ENCODE results near the gene TGFBR3L.

Gene TGFBR3L

DNA sequence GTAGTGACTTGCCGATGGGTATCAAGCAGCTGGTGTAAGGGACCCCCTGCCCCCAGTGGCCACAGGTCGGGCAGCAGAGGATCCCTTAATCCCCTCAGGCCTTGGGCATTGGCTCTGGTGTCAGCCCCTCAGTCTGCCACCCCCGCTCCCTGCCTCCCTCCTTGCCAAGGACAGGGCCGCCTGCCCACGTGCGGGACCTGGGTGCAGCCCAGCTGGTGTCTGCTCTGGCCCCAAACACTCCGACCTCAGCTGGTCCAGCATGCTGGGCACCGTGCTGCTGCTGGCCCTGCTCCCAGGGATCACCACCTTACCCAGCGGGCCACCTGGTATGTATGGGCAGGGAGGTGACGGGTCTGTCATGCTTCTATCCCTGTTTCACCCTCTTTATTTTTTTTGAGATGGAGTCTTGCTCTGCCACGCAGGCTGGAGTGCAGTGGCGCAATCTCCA lies at the start of gene TGFBR3L:
Gene TGFBR3L (plus strand): TSS at position 233 of the 448 bp plus-strand sequence.
- no peak for DNase-seq (ENCODE audit: low spot score)

DNA sequence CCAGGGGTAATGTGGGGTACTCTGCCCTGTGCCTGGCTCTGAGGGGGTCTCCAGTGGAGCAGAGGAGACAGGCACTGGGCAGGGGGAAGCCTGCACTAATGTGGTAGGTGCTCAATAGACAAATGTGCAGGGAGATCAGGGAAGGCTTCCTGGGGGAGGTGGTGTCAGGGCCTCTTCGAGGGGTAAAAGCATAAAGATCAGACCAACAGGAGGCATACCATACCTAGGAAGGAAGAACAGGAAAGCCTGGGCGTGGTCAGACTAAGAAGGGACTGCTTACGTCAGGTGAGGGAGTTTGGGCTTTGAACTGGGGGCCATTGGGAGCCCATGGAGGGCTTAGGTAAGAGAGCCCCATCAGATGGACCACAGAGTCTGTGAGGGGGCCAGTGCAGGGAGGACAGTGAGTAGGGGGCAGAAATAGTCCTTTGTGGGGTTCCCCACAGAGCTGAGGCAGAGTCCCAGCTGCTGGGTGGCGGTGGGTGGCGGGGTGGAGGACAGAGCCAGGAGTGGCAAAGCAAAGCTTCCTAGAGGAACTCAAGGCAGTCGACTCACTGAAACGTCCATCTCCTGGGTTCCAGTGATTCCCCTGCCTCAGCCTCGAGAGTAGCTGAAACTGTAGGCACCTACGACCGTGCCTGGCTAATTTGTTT lies 49.2 kb upstream of the TGFBR3L start:
- DNase-seq (ENCODE audit: low spot score), result no peak

DNA sequence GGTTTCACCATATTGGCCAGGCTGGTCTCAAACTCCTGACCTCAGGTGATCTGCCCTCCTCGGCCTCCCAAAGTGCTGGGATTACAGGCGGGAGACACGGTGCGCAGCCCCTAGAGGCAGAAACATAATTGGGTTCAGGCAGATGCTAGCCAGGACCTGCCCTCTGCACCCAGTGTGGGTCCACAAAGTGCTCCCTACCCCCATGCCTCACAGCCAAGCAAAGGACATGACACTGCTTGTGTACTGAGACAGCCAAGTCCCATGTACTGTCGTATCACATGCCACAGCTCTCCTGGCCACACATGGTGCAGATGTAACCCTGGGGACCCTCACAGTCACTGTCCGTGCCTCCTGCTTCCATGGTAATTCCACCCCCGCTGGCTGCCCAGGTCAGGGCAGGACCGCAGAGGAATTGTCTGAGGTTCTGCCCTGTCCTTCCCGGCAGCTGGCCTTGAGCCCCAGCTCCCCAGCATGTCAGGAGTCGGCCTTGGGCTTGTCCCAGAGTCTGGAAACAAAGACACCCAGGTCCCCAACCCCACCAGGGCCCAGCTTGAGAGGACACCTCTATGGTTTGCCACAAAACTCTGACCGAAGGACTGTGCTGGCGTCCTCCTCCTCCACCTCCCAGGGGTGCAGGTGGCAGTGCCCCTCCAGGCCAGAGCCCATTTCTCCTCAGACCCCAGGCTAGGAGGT lies 48.1 kb upstream of the TGFBR3L start:
- no peak for DNase-seq (ENCODE audit: low spot score)

DNA sequence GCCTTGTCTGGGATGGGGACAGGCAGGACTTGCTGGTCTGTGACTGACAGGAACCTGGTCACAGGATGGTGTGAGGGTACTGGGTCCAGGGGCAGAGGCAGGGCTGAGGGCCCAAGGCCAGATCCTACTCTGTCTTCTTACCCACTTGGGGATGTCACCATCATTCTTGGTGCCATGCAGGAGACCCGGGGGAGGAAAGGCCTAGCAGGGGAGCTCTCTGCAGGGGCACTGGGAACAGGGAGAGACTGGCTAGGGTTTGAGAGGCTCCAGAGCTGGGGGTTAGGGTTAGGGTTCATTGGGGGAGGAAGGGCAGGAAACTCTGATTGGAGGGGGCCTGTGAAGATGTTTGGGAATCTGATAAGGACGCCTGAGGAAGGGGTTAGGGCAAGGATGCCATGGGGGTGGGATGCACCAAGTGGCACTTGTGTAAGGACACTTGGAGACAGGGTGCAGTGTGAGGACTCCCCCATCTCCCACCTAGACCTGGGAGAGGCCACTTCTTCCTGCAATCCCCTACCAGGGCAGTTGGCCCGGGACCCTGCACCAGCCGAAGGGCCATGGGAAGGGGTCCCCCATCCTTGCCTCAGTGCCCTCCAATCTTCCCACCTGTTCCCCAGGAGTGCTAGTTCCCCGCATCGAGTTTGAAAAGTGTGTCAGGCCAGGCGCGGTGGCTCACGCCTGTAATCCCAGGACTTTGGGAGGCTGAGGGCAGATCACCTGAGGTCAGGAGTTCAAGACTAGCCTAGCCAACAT lies 47.4 kb upstream of the TGFBR3L start:
- no peak for DNase-seq (ENCODE audit: low spot score)

DNA sequence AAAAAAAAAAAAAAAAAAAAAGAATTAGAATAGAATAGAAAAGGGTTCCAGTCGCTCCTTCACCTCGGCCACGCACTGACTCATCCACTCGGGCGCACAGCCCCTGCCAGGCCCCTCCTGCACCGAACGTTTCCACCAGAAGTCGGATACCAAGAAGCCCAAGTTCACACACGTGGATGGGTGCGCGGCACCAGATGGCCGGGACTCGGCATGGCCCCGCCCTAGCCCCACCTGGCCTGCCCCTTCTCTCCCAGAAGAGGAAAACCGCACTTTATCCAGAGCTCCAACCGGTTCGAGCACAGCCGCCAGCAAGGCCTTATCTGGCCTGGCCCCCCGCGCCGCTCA lies 46.3 kb upstream of the TGFBR3L start:
- DNase-seq (ENCODE audit: low spot score), result no peak

DNA sequence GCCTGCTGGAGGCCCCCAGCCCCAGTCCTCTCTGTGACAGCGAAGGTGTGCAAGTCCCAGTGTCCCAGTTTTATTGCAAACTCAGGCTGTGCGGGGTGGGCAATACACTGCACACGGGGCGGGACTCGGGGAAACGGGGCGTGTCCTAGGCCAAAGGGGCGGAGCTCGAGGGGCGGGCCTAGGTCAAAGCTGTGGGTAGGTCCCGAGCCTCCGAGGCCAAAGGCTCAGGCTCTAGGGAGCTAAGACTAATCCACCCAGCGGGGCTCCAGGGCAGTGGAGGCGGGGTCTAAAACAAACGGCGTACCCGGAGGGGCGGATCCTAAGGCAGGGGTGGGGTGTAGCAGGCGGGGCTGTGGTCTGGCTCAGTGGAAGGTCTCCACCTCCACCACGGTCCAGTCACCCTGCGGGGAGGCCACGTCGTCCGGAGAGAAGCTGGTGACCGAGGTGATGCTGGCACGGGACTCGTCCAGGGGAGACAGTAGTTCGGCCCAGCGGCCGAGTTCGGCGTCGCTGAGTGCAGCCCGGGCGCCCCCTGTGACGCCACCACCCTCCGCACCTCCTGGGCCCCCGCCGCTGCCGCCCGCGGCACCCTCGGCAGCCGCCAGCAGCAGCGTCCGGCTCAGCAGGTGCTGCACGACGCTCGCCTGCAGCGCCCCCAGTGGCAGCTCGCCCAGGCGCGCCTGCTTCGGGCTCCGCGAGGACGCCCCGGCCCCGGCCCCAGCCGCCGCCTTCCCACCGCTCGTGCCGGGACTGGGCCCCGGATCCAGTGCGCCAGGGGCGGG lies 45.8 kb upstream of the TGFBR3L start:
- DNase-seq (ENCODE audit: low spot score), result peak; percentile 94

DNA sequence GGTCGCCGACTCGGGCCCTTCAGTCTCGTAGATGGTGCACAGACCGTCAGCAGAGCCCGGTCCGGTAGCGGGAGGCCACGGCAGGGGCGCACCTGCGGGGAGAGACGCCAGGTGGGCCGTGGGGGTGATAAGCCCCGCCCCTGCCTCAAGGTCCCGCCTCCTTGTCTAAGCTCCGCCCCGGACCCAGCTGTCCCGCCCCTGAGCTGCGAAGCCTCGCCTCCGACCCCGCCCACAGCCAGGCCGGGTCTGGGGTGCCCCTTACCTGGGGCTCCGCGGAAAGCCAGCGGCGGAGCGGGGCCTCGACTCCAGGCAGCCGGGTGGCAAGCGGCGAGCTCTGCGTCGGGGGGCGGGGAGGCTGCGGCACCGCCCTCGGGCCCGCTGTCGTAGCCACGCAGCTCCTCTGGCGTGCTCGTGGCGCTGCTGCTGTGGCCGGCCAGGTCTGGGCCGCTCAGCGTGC lies 45.1 kb upstream of the TGFBR3L start:
- DNase-seq (ENCODE audit: low spot score), result peak; percentile 91

DNA sequence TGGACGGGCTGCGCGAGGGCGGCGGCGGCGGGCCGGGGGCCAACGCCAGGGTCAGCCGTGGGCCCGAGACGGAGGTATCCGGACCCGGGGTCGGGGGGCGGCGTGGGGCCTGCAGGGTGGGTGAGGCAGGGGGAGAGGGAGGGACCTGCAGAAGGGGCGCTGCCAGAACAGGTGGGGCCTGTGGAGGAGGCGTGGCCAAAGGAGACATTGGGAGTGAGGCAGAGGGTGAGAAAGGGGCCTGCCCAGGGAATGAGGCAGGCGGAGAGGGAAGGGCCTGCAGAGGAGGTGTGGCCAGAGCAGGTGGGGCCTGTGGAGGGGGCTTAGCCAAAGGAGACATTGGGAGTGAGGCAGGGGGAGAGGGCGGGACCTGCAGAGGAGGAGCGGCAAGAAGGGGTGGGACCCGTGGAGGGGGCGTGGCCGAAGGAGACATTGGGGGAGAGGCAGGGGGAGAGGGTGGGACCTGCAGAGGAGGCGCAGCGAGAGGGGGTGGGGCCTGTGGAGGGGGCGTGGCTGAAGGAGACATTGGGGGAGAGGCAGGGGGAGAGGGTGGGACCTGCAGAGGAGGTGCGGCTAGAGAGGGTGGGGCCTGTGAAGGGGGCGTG lies 44.6 kb upstream of the TGFBR3L start:
- DNase-seq (ENCODE audit: low spot score), result peak; percentile 90

DNA sequence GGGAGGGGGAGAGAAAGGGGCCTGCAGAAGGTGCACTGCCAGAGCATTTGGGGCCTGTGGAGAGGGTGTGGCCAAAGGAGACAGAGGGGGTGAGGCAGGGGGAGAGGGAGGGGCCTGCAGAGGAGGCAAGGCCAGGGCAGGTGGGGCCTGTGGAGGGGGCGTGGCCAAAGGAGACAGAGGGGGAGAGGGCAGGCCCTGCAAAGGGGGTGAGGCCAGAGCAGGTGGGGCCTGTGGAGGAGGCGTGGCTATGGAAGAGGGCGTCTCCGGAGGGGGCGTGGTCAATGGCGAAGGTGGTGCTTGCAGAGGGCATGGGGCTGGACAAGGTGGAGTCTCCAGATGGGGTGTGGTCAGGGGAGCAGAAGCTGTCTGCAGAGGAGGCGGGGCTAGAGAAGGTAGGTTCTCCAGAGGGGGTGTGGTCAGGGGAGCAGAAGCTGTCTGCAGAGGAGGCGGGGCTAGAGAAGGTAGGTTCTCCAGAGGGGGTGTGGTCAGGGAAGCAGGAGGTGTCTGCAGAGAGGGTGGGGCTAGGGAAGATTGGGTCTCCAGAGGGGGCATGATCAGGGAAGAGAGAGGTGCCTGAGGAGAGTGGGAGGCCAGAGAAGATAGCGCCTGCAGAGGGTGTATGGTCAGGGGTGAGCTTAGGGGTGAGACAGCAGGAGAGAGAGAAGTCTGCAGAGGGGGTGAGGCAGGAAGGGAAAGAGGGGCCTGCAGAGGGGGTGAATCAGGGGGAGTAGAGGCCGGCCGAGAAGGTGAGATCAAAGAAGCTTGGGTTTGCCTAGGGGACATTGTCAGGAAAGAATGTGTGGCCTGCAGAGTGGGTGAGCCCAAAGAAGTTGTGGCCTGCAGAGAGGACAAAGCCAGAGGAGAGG lies 43.8 kb upstream of the TGFBR3L start:
- peak; percentile 92 for DNase-seq (ENCODE audit: low spot score)

DNA sequence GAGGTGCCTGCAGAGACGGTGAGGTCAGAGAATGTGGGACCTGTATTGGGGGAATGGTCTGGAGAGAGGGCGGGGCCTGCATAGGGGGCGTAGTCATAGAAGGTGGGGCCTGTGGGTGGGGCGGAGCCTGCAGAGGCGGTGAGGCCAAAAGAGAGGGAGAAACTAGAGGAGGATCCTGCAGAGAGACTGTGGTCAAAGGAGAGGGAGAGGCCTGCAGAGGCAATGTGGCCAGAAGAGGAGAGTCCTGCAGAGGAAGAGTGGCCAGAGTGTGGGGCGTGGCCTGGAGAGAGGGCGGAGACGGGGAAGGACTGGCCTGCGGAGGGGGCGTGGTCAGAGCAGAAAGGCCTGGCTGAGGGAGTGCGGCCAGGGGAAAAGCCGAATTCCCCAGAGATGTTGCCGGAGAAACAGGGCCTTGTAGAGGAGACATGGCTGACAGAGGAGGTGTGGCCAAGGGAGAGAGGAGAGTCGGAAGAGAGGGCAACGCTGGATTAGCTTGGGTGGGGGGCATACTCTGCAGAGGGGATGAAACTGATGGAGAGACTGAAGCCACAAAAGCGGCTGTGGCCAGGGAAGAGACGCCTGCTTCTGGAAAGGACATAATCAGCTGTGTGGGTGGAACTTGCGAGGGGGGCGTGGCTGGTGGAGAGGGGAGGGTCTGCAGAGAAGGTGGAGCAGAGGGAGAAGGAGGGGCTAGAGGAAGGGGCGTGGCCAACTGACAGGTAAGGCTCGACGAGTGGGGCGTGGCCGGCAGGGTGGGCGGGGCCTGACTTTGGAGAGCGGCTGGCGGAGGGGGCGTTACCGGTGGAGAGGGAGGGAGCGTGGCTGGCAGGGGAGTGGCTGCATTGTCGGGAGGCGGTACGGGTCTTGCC lies 43.0 kb upstream of the TGFBR3L start:
- peak; percentile 100 for DNase-seq (ENCODE audit: low spot score)

DNA sequence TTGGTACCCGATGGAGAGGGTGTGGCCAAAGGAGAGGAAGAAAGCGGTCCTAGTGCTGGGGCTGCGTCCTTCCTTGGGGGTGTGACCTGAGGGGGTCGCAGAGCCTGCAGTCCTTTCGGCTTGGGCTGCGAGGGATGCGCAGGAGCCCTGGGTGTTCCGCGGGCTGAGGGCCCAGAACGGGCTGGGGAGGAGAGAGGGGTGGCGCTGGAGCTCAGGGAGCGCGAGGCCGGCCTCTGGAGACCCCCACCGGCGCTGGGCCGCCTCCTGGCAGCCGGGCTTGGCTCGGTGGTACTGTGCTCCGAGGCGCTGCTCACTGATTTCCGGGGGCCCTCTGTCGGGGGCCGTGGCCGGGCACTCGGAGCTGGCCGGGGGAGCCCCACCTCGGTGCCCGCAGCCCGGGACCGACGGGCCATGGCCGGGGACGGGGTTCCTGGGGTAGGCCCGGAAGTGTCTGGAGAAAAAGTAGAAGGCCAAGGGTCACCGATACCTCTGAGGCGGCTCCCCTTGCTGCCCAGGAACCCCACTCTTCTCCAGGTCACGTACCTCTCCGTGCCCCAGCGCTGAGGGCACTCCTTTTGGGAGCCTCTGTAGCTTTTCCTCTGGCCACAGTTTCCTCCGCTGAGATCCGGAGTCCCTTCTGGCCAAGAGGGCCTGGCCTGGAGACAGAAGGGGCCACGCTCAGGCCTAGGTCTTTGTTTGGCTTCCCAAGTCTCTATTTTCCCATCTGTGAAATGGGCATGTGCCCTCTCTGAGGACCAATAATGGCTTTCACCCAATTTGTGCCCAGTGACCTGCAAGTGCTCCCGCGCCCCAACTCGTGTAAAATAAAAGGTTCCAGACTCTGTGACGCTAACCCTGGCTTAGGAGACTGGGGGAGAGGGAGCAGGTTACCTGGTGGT lies 42.1 kb upstream of the TGFBR3L start:
- DNase-seq (ENCODE audit: low spot score), result no peak

DNA sequence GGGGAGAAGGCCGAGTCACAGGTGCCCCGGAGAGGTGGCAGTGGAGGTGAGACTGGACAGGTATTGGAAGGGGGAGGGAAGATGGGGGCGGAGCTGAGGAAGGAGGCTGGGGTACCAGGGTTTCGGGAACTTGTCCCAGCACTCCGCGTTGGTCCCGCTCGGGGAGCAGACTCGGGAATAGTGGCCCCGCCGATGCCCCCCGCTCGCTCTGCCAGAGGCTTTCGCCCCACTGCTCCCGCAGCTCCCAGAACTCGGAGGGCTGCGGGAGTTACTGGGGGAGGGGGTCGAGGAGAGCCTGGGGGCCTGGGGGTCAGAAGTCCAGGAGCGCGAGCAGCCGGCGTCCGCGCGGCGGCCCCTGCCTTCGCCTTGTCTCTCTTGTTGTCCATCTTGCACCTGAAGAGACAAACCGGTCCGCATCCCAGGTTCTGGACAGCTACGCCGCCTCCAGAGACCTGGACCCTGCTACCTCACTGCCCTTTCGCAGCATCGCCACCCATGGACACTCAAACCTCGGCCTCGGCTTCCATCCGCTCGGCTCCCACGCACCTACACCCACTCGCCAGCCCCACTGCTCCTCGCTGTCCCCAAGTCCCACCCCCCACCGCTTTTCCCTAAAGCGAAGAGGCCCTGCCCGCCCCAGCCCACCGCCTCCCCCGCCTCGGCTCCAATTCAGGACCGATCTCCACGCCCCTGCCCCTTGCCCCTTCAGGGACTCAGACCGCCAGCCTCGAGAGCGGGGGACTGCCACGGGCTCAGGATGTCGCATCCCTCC lies 41.1 kb upstream of the TGFBR3L start:
- no peak for DNase-seq (ENCODE audit: low spot score)

DNA sequence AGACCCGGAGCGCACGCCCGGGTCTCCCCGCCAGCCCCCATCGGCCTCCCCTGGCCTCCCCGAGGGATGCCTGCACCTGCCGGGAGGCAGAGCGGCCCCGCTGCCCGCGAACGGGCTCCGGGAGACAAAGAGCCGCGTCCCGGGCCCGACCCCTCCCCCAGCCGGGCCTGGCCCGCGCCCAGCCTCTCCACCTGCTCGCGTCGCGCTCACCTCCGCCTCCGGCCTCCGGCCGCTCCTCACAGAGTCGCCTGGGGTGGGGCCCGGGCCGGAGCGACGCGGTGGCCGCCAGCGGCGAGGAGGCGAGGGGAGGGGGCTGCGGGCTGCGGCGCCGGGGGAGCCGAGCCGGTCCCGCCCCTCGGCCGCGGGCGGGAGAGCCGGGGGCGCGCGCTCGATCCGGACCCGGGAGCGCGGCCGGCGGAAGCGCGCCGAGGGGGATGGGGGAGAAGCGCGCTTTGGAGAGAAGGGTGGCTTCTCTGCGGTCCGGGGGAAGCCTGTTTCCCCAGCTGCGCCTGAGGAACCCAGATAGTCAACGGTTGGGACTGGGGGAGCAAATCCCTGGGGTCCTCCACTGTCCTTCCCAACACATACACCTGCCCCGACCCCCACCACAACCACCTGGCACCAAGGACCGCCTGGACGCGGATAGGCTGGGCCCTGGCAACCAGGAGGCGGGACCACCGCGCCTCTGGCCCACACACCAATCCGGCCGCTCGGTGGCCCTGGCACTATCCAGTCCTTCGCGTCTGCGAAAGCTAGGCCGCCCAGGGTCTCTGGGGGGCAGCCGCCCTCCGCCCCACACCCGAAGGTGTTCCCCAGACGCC lies 40.3 kb upstream of the TGFBR3L start, which contains the start of gene PRR36:
Gene PRR36 (minus strand): TSS at position 315 of the 821 bp plus-strand sequence. CDS start 701 bp downstream, outside the sequence.
- DNase-seq (ENCODE audit: low spot score), result peak; percentile 91

DNA sequence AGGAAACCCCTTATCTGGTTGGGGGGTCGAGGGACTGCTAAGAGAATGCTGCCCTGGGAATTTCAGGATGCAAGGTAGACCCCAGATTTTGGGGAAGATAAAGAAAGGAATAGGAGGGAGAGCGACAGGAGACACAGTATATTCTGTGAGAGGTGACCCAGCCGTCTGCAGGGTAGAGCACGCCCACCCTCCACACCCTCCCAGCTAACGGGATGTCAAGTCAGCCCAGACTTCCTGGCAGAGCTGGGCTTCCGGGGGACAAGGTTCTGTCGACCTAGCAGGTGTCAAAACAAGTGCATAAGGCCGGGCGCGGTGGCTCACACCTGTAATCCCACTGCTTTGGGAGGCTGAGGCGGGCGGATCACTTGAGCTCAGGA lies 39.7 kb upstream of the TGFBR3L start:
- DNase-seq (ENCODE audit: low spot score), result no peak

DNA sequence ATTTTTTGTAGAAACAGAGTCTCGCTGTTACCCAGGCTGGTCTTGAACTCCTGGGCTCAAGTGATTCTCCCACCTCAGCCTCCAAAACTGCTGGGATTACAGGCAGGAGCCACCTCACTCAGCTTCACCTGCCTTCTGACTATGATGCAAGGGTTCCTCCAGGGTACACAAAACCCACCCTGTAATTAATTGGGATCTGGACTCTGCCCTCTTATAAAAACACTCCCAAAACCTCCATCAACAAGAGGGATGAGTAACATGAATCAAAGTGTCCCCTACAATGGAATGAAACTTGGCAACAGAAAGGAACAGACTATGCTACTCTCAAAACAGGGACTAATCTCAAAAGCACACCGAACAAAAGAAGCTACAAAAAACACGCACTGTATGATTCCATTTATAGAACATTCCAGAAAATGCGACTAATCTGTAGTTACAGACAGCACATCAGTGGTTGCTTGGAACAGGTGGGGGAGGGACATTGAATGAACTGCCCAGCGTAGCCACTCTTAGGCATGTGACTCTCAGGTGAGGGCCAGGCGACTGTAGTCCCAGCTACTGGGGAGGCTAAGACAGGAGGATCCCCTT lies 37.3 kb upstream of the TGFBR3L start:
- DNase-seq (ENCODE audit: low spot score), result no peak

DNA sequence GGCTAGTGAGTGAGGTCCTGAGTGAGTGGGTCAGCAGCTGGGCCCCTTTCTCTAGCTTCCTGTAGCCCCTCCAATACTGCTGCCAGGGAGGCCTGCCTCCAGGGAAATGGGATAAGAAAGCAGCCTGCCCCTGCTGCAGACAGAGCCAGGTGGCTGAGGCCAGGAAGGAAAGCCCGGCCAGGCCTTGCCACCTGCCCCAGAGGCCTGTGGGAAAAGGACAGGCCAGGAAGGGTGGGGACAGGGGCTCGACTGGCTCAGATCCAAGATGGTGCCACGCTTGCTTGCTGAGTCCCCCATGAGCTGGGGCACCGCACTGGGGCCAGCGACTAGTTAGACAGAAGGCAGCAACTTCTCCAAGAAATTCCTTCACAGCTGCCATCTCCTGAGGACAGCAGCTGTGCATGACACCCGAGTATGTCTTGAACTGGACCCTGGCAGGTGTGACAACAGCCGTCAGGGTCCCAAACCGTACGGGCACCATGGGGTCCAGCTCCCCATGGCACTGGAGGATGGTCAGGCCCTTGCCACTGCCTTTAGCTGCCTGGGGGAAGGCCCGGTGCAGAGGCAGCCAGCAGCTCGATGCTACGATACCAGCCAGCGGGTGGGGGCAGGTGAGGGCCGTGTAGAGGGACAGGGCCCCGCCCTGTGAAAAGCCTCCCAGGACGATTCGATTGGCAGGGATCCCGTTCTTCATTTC lies 35.4 kb upstream of the TGFBR3L start:
- DNase-seq (ENCODE audit: low spot score), result no peak

Data from ecto neural progenitor cell (in vitro differentiated cells).